ENCODE data around the gene WBP11. TPM values are rescaled to one million over a fixed set of nuclear protein-coding genes. Genes with fewer than 3 reads are reported as not detected.

The WBP11 gene
- total RNA-seq, 2 experiments from 2014 or later, result 160 to 175 TPM

- Mint-ChIP-seq H3K27ac (no peak overlapping the region), H3K4me3 (no peak overlapping the region), H3K36me3 (no peaks in the 10 kb centered on the region), H3K9me3 (no peaks in the 10 kb centered on the region), H3K4me1 (peaks cover 2% of the 10 kb centered on the region), H3K27me3 (peaks cover 26% of the 10 kb centered on the region)
- no peak for DNase-seq
These were observed 31.2 kb upstream of the WBP11 start for GRCh38 chr12:14834509-14834908.

GRCh38 chr12:14833952-14834351 lies 30.7 kb upstream of the WBP11 start:
- Mint-ChIP-seq H3K27me3 (peaks cover 21% of the 10 kb centered on the region), H3K4me1 (peaks cover 2% of the 10 kb centered on the region), H3K27ac (no peak overlapping the region), H3K9me3 (no peaks in the 10 kb centered on the region), H3K36me3 (no peaks in the 10 kb centered on the region), H3K4me3 (no peak overlapping the region)
- DNase-seq, result no peak

- no peak overlapping the region for H3K27ac Mint-ChIP-seq
- no peaks in the 10 kb centered on the region for H3K36me3 Mint-ChIP-seq
- peaks cover 21% of the 10 kb centered on the region for H3K27me3 Mint-ChIP-seq
- no peaks in the 10 kb centered on the region for H3K9me3 Mint-ChIP-seq
- no peak overlapping the region for H3K4me3 Mint-ChIP-seq
- peaks cover 2% of the 10 kb centered on the region for H3K4me1 Mint-ChIP-seq
- DNase-seq, result no peak
These were observed 30.1 kb upstream of the WBP11 start for GRCh38 chr12:14833336-14833735.

GRCh38 chr12:14828892-14829291 lies 25.6 kb upstream of the WBP11 start:
- Mint-ChIP-seq H3K36me3 (no peaks in the 10 kb centered on the region), H3K9me3 (no peaks in the 10 kb centered on the region), H3K4me1 (peaks cover 11% of the 10 kb centered on the region), H3K27me3 (peaks cover 8% of the 10 kb centered on the region), H3K27ac (no peak overlapping the region), H3K4me3 (no peak overlapping the region)
- DNase-seq, result no peak

- Mint-ChIP-seq H3K9me3 (no peaks in the 10 kb centered on the region), H3K27me3 (no peaks in the 10 kb centered on the region), H3K4me3 (no peak overlapping the region), H3K27ac (no peak overlapping the region), H3K4me1 (peaks cover 18% of the 10 kb centered on the region), H3K36me3 (no peaks in the 10 kb centered on the region)
- no peak for DNase-seq
These were observed 23.8 kb upstream of the WBP11 start for GRCh38 chr12:14827043-14827442.

GRCh38 chr12:14826491-14826890 lies 23.2 kb upstream of the WBP11 start:
- Mint-ChIP-seq H3K9me3 (no peaks in the 10 kb centered on the region), H3K27me3 (no peaks in the 10 kb centered on the region), H3K4me3 (no peak overlapping the region), H3K4me1 (peaks cover 18% of the 10 kb centered on the region), H3K36me3 (no peaks in the 10 kb centered on the region), H3K27ac (no peak overlapping the region)
- DNase-seq, result no peak

GRCh38 chr12:14825256-14825655 lies 22.0 kb upstream of the WBP11 start:
- H3K27ac Mint-ChIP-seq, result no peak overlapping the region
- no peak for DNase-seq
- no peaks in the 10 kb centered on the region for H3K27me3 Mint-ChIP-seq
- H3K36me3 Mint-ChIP-seq, result no peaks in the 10 kb centered on the region
- H3K9me3 Mint-ChIP-seq, result no peaks in the 10 kb centered on the region
- H3K4me3 Mint-ChIP-seq, result no peak overlapping the region
- peaks cover 18% of the 10 kb centered on the region for H3K4me1 Mint-ChIP-seq

GRCh38 chr12:14824012-14824634 lies 20.8 kb upstream of the WBP11 start:
- DNase-seq, result no peak
- Mint-ChIP-seq H3K36me3 (no peaks in the 10 kb centered on the region), H3K9me3 (no peaks in the 10 kb centered on the region), H3K27me3 (no peaks in the 10 kb centered on the region), H3K27ac (no peak overlapping the region), H3K4me3 (no peak overlapping the region), H3K4me1 (peaks cover 18% of the 10 kb centered on the region)

- no peak within 1 kb of the TSS for H3K27ac Mint-ChIP-seq
- H3K27me3 Mint-ChIP-seq, result no peaks in the 10 kb centered on the region
- H3K9me3 Mint-ChIP-seq, result peaks cover 4% of the 10 kb centered on the region
- no peaks in the 10 kb centered on the region for H3K36me3 Mint-ChIP-seq
- peaks cover 21% of the 10 kb centered on the region for H3K4me1 Mint-ChIP-seq
- H3K4me3 Mint-ChIP-seq, result no peak within 1 kb of the TSS
- no peak for DNase-seq
These were observed 10.7 kb upstream of the WBP11 start, which contains the start of gene SMCO3 for GRCh38 chr12:14814014-14814413. Gene SMCO3, minus strand, starts transcription at chr12:14814182. Its CDS starts 7,502 bp downstream, at chr12:14806680.

- no peaks in the 10 kb centered on the region for H3K9me3 Mint-ChIP-seq
- peaks cover 17% of the 10 kb centered on the region for H3K4me1 Mint-ChIP-seq
- no peak for DNase-seq
- no peaks in the 10 kb centered on the region for H3K27me3 Mint-ChIP-seq
- no peaks in the 10 kb centered on the region for H3K36me3 Mint-ChIP-seq
- no peak overlapping the region for H3K27ac Mint-ChIP-seq
- no peak overlapping the region for H3K4me3 Mint-ChIP-seq
These were observed 8.2 kb upstream of the WBP11 start for GRCh38 chr12:14811486-14811885.

GRCh38 chr12:14810953-14811483 lies 7.7 kb upstream of the WBP11 start:
- no peak for DNase-seq
- Mint-ChIP-seq H3K9me3 (no peaks in the 10 kb centered on the region), H3K36me3 (no peaks in the 10 kb centered on the region), H3K27me3 (no peaks in the 10 kb centered on the region), H3K4me1 (peaks cover 17% of the 10 kb centered on the region), H3K27ac (peak overlapping the region; percentile 69), H3K4me3 (peak overlapping the region; percentile 14)

GRCh38 chr12:14810167-14810952 lies 7.1 kb upstream of the WBP11 start:
- Mint-ChIP-seq H3K36me3 (no peaks in the 10 kb centered on the region), H3K4me1 (peaks cover 21% of the 10 kb centered on the region), H3K4me3 (no peak overlapping the region), H3K9me3 (no peaks in the 10 kb centered on the region), H3K27me3 (no peaks in the 10 kb centered on the region), H3K27ac (peak overlapping the region; percentile 69)
- no peak for DNase-seq

GRCh38 chr12:14803830-14804160 lies 517 bp upstream of the WBP11 start:
- no peak overlapping the region for H3K4me3 Mint-ChIP-seq
- no peaks in the 10 kb centered on the region for H3K27me3 Mint-ChIP-seq

GRCh38 chr12:14802721-14803010 lies 612 bp downstream of the WBP11 start:
- H3K27me3 Mint-ChIP-seq, result no peaks in the 10 kb centered on the region
- H3K9me3 Mint-ChIP-seq, result no peaks in the 10 kb centered on the region
- H3K27ac Mint-ChIP-seq, result no peak overlapping the region
- peaks cover 30% of the 10 kb centered on the region for H3K4me1 Mint-ChIP-seq
- peaks cover 12% of the 10 kb centered on the region for H3K36me3 Mint-ChIP-seq
- no peak overlapping the region for H3K4me3 Mint-ChIP-seq
- DNase-seq, result no peak

More at GRCh38 chr12:14803830-14804160, 517 bp upstream of the WBP11 start:
- peaks cover 12% of the 10 kb centered on the region for H3K36me3 Mint-ChIP-seq
- no peak for DNase-seq
- H3K9me3 Mint-ChIP-seq, result no peaks in the 10 kb centered on the region
- H3K4me1 Mint-ChIP-seq, result peaks cover 30% of the 10 kb centered on the region
- no peak overlapping the region for H3K27ac Mint-ChIP-seq

GRCh38 chr12:14802247-14802646 lies 1.0 kb downstream of the WBP11 start:
- Mint-ChIP-seq H3K27ac (no peak overlapping the region), H3K4me3 (no peak overlapping the region), H3K36me3 (peaks cover 12% of the 10 kb centered on the region), H3K27me3 (no peaks in the 10 kb centered on the region), H3K9me3 (no peaks in the 10 kb centered on the region), H3K4me1 (peaks cover 30% of the 10 kb centered on the region)
- DNase-seq, result no peak

- H3K4me1 Mint-ChIP-seq, result peaks cover 8% of the 10 kb centered on the region
- DNase-seq, result no peak
- H3K4me3 Mint-ChIP-seq, result no peak overlapping the region
- H3K27ac Mint-ChIP-seq, result no peak overlapping the region
- no peaks in the 10 kb centered on the region for H3K27me3 Mint-ChIP-seq
- H3K9me3 Mint-ChIP-seq, result no peaks in the 10 kb centered on the region
- peaks cover 39% of the 10 kb centered on the region for H3K36me3 Mint-ChIP-seq
These were observed 8.2 kb downstream of the WBP11 start for GRCh38 chr12:14795028-14795448.
